SJSA1 (cell line): ENCODE data around the gene MZB1. TPM values are rescaled to one million over a fixed set of nuclear protein-coding genes. Genes with fewer than 3 reads are reported as not detected.

Experiments used
- DNase-seq, 2 experiments: peaks; one replicate each; pipeline ENCODE4 v3.0.0-alpha.2; 2015 to 2020; ENCODE audit warnings: low spot score in 2 of 2, low read depth in 1 of 2
- H3K27ac ChIP-seq: fragments of 250-450 bp; sonication (Bioruptor Pico); 2 replicates; pipeline ENCODE4 v1.5.1; 2020; ENCODE audit warnings: mild to moderate bottlenecking, moderate library complexity
- H3K27me3 ChIP-seq: fragments of 250-450 bp; sonication (Bioruptor Pico); replicated peaks from 2 replicates; pipeline ENCODE4 v1.5.1; 2020; ENCODE audit warnings: mild to moderate bottlenecking, moderate library complexity
- H3K36me3 ChIP-seq: fragments of 250-450 bp; sonication (Bioruptor Pico); 2 replicates; pipeline ENCODE4 v1.5.1; 2020; ENCODE audit warnings: mild to moderate bottlenecking
- H3K4me1 ChIP-seq: fragments of 250-450 bp; sonication (Bioruptor Pico); replicated peaks from 2 replicates; pipeline ENCODE4 v1.6.1; 2021; ENCODE audit warnings: mild to moderate bottlenecking
- H3K4me3 ChIP-seq: fragments of 250-450 bp; sonication (Bioruptor Pico); 2 replicates; pipeline ENCODE4 v1.5.1; 2020; ENCODE audit warnings: mild to moderate bottlenecking
- H3K9me3 ChIP-seq: fragments of 250-450 bp; sonication (Bioruptor Pico); replicated peaks from 2 replicates; pipeline ENCODE4 v1.5.1; 2020; ENCODE audit warnings: mild to moderate bottlenecking
- total RNA-seq: library from RNA; depleted of rRNA; stranded (reverse); fragments of >200 nt; shearing (Covaris generic); gene quantifications from 2 replicates; pipeline ENCODE4 v1.2.3, GENCODE V29; 2014; rRNA removed

MZB1 gene, protein sequence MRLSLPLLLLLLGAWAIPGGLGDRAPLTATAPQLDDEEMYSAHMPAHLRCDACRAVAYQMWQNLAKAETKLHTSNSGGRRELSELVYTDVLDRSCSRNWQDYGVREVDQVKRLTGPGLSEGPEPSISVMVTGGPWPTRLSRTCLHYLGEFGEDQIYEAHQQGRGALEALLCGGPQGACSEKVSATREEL
- total RNA-seq: not detected in 2 replicates

DNA sequence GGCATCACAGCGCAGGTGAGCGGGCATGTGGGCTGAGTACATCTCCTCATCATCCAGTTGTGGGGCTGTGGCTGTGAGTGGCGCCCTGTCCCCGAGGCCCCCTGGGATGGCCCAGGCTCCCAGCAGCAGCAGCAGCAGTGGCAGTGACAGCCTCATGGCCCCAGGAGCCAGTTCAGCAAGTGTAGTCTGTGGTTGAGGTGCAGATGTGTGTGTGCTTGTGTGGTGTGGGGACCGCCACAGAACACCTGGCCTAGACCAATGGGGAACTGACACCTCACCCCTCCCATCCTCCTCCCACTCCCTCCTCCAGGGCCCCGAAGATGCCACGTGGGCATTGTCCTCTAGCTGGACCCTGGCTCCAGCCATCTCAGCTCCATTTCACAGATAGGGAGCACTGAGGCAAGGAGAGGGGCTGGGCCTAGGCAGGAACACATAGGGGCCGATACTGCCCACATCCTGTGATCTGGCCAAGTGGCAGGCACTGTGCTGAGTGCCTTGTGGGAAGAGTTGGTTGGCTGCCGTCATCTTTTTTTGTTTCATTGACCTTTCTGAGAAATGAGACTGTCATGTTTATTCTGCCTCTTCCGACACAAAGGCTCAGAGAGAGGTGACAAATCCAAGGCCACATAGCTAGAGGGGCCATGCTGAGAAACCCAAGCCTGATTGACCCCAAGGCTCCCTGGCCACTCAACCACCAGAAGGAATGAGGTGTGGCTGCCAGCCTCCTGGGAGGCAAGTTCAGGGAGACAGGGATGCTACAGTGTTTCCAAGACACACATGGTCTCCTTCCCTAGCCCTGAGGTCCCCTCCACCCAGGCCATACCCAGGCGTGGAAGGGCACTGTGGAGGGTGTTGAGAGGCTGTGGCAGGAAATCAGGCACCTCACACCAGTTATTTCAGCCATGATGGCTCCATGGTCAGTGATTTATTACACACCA is at the start of gene MZB1:
Gene MZB1 (minus strand): TSS at position 213 of the 938 bp plus-strand sequence. CDS start 57 bp downstream, at position 156.
- peaks cover 15% of the 10 kb centered on the region for H3K9me3 ChIP-seq
- H3K36me3 ChIP-seq: no peaks in the 10 kb centered on the region
- DNase-seq: no peak

DNA sequence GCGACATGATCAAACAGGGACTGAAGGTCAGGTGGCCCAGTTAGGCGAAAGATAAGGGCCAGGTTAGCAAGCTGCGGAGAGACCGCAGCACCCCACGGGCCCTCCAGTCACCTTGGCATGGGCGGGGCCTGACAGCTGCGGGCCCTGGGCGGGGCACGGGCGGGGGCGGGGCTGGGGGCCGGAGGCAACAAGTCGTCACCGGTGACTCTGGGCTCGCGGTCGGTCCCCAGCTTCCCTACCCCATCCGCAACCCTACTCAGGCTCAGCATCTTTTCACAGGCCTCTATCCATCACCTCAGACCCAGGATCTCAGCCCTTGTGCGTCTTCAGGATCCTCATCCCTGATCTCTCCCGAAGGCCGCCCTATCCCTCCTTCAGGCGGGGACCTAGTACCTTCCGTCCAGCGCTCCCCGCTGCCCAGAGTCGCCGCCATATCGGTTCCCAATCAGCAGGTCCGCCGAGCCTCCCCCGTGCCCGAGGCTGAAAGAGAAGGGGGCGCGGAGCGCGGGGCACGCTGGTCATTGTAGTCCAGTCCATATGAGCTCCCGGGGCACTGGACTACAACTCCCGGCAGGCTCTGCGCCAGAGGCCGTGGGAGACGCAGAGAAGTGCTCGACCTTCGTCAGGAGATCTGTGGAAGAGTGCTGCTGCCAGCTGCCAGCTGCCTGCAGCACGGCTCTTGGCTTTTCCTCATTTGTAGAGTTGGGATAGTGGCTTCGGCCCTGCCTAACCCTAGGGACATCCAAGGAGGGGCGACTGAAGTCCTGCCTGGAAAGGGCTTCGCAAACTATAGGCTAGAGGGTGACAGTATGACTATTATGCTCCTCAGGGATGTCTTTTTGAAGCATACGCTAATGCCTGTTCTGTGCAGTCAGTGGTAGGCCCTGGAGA is 49.5 kb upstream of the MZB1 start, which contains the start of gene DNAJC18:
Gene DNAJC18 (minus strand): TSS at position 513 of the 891 bp plus-strand sequence. CDS start 80 bp downstream, at position 433.
- H3K9me3 ChIP-seq: no peaks in the 10 kb centered on the region
- H3K27ac ChIP-seq: peak within 1 kb of the TSS; percentile 85
- DNase-seq: peak; percentile 89 to 97
- no peaks in the 10 kb centered on the region; the same call in none of the 2 replicates for H3K36me3 ChIP-seq
- H3K4me1 ChIP-seq: peaks cover 23% of the 10 kb centered on the region
- no peaks in the 10 kb centered on the region for H3K27me3 ChIP-seq
- peak within 1 kb of the TSS; percentile 77 for H3K4me3 ChIP-seq

More for the DNA sequence above, at the start of gene MZB1:
- peaks cover 14% of the 10 kb centered on the region for H3K27me3 ChIP-seq
- peaks cover 40% of the 10 kb centered on the region for H3K4me1 ChIP-seq
- H3K27ac ChIP-seq: no peak within 1 kb of the TSS
- H3K4me3 ChIP-seq: no peak within 1 kb of the TSS

DNA sequence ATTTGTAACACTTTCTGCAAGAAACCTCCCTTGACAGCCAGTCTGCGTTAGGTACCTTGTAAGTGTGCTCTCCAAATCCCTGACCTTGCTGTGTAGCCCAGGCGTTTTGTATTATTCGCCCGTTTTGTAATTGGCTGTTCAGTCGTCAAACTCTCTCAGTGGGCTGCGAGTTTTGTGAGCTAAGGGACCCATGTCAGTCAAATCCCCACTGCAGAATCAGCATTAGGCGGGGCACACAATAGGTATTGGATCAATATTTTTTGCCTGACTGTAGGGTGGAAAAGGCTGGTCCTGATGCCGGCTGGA is 48.9 kb upstream of the MZB1 start:
- no peak for DNase-seq
- peak overlapping the region; percentile 77 for H3K4me3 ChIP-seq
- no peak overlapping the region for H3K27ac ChIP-seq
- H3K36me3 ChIP-seq: no peaks in the 10 kb centered on the region; the same call in none of the 2 replicates
- no peaks in the 10 kb centered on the region for H3K9me3 ChIP-seq
- peaks cover 17% of the 10 kb centered on the region for H3K4me1 ChIP-seq
- no peaks in the 10 kb centered on the region for H3K27me3 ChIP-seq

DNA sequence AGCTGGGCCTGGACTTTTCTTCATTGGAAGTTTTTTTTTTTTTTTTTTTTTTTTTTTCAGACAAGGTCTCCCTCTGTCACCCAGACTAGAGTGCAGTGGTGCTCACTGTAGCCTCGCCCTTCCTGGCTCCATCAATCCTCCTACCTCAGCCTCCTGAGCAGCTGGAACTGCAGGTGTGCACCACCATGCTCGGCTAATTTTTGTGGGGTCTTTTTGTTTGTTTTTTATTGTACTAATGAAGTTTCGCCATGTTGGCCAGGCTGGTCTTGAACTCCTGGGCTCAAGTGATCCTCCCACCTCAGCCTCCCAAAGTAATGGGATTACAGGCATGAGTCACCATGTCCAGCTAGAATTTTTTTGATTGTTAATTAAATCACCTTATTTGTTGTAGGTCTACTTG is 46.0 kb upstream of the MZB1 start:
- Histone ChIP-seq H3K9me3 (no peaks in the 10 kb centered on the region), H3K27ac (no peak overlapping the region), H3K4me3 (no peak overlapping the region), H3K36me3 (no peaks in the 10 kb centered on the region; the same call in none of the 2 replicates), H3K27me3 (no peaks in the 10 kb centered on the region), H3K4me1 (peaks cover 14% of the 10 kb centered on the region)
- no peak for DNase-seq

DNA sequence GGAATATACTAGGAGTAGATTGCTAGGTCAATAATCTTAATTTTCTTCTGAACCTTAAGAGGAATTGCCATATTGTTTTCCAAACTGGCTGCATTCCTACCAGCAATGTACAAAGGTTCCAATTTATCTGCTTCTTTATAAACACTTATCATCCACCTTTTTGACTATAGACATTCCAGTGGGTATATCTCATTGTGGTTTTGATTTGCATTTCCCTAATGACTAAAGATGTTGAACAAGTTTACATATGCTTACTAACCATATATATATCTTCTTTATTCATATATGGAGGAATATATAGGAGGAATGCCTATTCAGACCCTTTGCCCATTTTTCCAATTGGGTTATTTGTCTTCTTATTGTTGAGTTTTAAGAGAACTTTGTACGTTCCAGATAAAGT is 42.0 kb upstream of the MZB1 start:
- Histone ChIP-seq H3K4me1 (no peaks in the 10 kb centered on the region), H3K27me3 (no peaks in the 10 kb centered on the region), H3K4me3 (no peak overlapping the region), H3K36me3 (peaks cover 3% of the 10 kb centered on the region), H3K27ac (no peak overlapping the region), H3K9me3 (no peaks in the 10 kb centered on the region)
- no peak for DNase-seq

DNA sequence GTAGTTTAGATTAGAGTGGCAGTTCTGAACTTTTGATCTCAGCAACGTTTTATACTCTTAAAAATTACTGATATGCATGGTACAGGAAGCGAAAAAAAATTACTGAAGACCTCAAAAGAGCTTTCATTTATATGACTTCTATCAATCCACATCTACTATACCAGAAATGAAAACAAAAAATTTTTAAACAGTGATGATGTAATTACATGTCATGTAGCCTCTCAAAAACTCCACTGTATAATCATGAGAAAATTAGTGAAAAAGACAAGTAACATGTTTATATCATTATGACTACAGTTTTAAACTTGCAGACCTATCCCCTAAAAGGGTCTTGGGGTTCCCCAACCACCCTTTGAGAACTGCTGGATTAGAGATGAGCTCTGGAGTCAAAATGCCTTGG is 40.3 kb upstream of the MZB1 start:
- no peak overlapping the region for H3K4me3 ChIP-seq
- H3K9me3 ChIP-seq: no peaks in the 10 kb centered on the region

DNA sequence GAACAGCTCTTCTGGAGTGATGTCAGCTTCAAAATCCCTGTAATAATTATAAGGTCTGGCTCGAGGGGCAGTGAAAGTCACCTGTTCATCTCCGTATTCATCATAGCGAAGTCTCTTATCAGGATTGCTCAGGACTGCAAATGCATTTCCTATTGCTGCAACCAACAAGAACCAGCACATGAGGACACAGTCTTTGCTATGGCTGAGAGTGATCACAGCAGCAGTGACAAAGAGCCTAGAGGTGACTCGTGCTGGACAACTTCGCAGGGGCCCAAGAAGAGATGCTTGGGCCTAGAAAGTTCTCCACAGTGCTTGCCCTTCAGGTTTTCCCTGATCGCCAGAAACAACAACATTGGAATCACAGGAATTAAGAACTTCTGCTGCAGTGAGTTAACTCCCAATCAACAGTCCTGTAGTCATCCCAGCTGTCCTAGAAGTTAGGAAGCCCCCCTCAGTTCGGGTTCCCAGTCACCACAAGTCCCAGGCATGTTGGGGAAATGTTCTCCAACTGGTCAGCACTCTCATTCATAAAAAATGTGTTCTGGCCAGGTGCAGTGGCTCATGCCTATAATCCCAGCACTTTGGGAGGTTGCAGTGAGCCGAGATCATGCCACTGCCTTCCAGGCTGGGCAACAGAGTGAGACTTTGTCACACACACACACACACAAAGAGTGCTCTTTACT is 36.6 kb upstream of the MZB1 start:
- peaks cover 6% of the 10 kb centered on the region; the same call in 1 of the 2 replicates for H3K36me3 ChIP-seq
- H3K9me3 ChIP-seq: no peaks in the 10 kb centered on the region
- H3K27me3 ChIP-seq: no peaks in the 10 kb centered on the region
- H3K4me3 ChIP-seq: no peak overlapping the region
- DNase-seq: no peak
- H3K4me1 ChIP-seq: no peaks in the 10 kb centered on the region
- no peak overlapping the region for H3K27ac ChIP-seq

More for the DNA sequence above, 40.3 kb upstream of the MZB1 start:
- peaks cover 6% of the 10 kb centered on the region; the same call in 1 of the 2 replicates for H3K36me3 ChIP-seq
- H3K27ac ChIP-seq: no peak overlapping the region
- H3K4me1 ChIP-seq: no peaks in the 10 kb centered on the region
- DNase-seq: no peak
- H3K27me3 ChIP-seq: no peaks in the 10 kb centered on the region

DNA sequence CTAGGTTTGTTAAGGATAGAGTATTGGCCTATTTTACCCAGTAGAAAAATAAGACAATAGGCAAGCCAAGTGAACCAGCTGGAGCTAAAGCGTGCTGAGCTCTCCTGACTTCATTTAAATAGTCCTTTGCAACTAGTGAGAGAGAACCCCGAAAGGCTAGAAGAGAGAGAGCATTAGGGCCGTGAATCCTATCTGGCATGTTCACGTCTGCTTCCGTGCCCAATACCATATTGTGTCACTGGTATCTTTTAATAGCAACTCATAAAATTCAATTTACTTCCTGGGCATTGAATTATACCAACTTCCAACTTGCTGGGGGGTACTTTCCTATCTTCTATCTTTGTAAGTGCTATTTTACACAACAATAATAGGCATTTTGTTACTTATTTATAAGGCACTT is 35.8 kb upstream of the MZB1 start:
- peaks cover 8% of the 10 kb centered on the region for H3K36me3 ChIP-seq
- H3K9me3 ChIP-seq: no peaks in the 10 kb centered on the region
- H3K27ac ChIP-seq: no peak overlapping the region

DNA sequence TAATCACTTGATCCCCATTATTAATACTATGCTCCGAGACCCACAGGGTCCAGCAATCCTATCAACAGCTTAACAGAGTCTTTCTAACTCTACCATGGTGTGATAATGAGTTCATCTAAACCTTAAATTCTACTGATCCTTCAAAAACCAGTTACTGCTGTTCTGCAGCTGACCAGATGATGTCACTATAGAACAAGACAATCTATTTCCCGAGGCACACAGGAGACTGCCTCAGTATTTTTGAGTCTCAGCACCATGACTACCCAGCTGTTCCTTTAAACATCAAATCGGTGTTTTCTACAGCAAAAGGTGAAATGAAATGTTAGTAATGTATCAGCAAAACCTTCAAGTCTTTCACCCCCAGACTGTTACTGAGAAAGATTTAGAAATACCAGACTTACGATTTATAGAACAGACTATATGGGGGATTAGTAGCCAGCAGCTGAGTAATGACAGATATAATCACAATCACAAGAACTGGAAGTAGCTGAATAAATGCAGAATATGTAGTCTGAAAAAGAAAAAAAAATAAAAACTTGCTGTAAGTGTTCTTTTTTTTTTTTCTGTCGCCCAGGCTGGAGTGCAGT is 32.7 kb upstream of the MZB1 start:
- DNase-seq: peak; percentile 59 to 69
- no peak overlapping the region for H3K27ac ChIP-seq
- no peaks in the 10 kb centered on the region for H3K9me3 ChIP-seq
- H3K27me3 ChIP-seq: no peaks in the 10 kb centered on the region
- no peaks in the 10 kb centered on the region for H3K4me1 ChIP-seq
- H3K4me3 ChIP-seq: no peak overlapping the region
- peaks cover 18% of the 10 kb centered on the region for H3K36me3 ChIP-seq

More for the DNA sequence above, 35.8 kb upstream of the MZB1 start:
- H3K27me3 ChIP-seq: no peaks in the 10 kb centered on the region
- no peak overlapping the region for H3K4me3 ChIP-seq
- no peaks in the 10 kb centered on the region for H3K4me1 ChIP-seq
- no peak for DNase-seq

DNA sequence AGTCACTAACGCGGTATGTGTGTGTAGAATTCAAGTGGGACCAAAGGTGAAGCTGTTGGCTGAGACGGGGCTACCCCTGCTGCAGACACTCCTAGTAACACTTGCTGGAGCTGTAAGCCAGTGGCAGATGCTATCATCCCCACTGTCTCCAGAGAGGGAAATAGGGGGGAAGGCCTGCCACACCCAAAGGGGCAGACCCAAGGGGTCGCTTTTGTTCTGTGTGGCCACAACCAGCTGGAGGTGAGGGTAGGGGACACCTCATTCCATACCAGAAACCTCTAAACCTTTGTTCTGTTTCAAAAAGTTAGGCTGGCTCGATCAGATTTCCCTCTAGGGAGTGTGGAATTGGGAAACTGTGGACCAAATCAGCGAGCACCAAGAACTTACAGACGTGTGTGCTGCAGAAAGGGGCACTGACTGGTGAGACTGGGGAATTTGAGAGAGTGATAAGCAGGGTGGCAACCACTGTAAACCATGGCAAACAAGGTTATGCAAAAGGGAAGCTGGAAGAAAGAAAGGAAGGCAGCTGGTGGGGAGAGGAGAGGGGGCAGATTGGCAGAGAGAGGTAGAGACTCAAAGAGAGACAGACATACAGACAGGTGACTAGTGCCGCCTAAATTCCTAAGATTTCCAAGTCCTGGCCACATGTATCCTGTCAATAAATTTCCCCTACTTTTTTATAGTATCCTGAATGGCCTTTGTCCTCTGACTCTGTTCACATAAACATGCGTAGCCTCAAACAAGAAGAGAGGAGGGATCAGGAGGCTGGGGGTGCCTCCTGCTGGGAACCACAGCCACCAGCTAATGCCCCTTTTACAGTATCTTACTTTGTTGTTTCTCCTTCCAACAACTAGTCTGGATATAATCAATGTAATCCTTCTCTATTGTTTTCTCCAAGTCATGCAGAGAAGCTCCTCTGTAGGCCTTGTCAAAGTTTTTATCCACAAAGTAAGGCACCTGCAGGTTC is 29.8 kb upstream of the MZB1 start:
- no peak overlapping the region for H3K27ac ChIP-seq
- H3K4me1 ChIP-seq: no peaks in the 10 kb centered on the region; the same call in 1 of the 2 replicates
- H3K4me3 ChIP-seq: no peak overlapping the region
- H3K27me3 ChIP-seq: no peaks in the 10 kb centered on the region
- no peak for DNase-seq
- peaks cover 19% of the 10 kb centered on the region for H3K36me3 ChIP-seq
- H3K9me3 ChIP-seq: no peaks in the 10 kb centered on the region

DNA sequence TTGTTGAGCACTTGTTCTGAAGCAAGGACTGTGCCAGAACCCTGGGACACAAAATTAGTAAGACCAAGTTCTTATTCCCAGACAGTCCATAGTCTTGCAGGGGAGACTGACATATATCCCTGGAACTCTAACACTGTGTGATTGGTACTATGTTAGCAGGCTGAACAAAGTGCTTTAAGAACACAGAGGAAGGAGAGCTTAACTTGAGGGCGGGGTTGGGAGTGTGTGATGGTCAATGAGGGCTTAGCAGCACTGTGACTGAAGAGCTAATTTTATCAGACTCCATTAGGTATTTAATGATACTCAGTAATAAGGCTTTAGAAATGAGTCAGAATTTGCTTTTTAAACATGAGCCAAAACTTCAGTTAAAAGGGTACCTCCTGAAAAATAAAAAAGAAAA is 29.1 kb upstream of the MZB1 start:
- no peaks in the 10 kb centered on the region; the same call in 1 of the 2 replicates for H3K4me1 ChIP-seq
- no peaks in the 10 kb centered on the region for H3K9me3 ChIP-seq
- DNase-seq: no peak
- H3K36me3 ChIP-seq: peaks cover 19% of the 10 kb centered on the region
- no peak overlapping the region for H3K4me3 ChIP-seq
- H3K27me3 ChIP-seq: no peaks in the 10 kb centered on the region
- no peak overlapping the region for H3K27ac ChIP-seq

DNA sequence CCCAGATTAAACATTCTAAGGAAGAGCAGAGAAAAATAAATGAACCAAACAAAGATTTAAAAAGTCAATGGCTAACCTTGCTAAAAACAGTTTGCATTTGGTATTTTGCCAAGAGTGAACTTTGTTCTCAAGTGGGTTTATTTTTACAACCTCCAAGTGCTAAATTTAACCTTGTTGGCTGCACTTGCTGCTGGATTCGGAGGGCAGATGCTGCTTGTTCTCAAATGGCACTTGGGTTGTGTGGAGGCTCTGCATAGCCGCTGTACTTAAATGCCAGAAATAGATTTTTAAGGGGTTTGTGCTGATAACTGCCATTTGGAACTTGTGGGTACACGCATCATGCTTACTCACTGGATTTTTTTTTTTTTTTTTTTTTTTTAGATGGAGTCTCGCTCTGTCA is 27.5 kb upstream of the MZB1 start:
- no peak for DNase-seq
- Histone ChIP-seq H3K9me3 (no peaks in the 10 kb centered on the region), H3K4me1 (no peaks in the 10 kb centered on the region; the same call in 1 of the 2 replicates), H3K27me3 (no peaks in the 10 kb centered on the region), H3K4me3 (no peak overlapping the region), H3K27ac (no peak overlapping the region), H3K36me3 (peaks cover 19% of the 10 kb centered on the region)
